Choroid plexus epithelial cell (primary cell): ENCODE measurements around the gene TNFRSF1A.

Experiments
- DNase-seq: peaks from one replicate; pipeline ENCODE4 v3.0.0-alpha.2; 2010; ENCODE audit warnings: low read depth
- H3K4me3 ChIP-seq: 2 replicates; pipeline ENCODE4 v1.5.1; 2011; ENCODE audit warnings: low read depth, mild to moderate bottlenecking, control low read depth, low read length, moderate library complexity
- TF ChIP-seq, protein P1 (sequence below): conservative IDR thresholded peaks from 2 replicates; pipeline ENCODE4 v1.5.1; 2011; ENCODE audit warnings: low read depth, mild to moderate bottlenecking, control low read depth, inconsistent platforms, low read length, moderate library complexity

TNFRSF1A gene

DNA sequence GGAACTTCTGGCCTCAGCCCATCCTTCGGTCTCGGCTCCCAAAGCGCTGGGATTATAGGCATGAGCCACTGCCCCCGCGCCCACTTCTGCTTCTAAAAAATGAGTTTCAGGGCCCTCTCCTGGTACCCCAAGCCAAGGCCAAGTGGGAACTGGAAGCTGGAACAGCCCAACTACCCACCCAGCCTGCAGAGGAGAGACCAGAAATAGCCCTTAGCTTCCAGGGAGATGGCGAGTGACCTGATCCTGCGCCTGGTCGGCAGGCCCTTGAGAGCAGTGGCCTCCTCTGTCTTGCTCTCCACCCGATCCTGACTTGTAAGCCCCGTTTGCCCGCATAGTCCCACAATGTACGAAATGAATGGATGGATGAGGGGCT is 62.6 kb downstream of the TNFRSF1A start:
- TF ChIP-seq, protein P1, sequence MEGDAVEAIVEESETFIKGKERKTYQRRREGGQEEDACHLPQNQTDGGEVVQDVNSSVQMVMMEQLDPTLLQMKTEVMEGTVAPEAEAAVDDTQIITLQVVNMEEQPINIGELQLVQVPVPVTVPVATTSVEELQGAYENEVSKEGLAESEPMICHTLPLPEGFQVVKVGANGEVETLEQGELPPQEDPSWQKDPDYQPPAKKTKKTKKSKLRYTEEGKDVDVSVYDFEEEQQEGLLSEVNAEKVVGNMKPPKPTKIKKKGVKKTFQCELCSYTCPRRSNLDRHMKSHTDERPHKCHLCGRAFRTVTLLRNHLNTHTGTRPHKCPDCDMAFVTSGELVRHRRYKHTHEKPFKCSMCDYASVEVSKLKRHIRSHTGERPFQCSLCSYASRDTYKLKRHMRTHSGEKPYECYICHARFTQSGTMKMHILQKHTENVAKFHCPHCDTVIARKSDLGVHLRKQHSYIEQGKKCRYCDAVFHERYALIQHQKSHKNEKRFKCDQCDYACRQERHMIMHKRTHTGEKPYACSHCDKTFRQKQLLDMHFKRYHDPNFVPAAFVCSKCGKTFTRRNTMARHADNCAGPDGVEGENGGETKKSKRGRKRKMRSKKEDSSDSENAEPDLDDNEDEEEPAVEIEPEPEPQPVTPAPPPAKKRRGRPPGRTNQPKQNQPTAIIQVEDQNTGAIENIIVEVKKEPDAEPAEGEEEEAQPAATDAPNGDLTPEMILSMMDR, result no peak
- no peak overlapping the region for H3K4me3 ChIP-seq
- DNase-seq, result no peak
